Left ventricle myocardium inferior (tissue), 1 donor: ENCODE results near the gene CORO6. TPM values are rescaled to one million over a fixed set of nuclear protein-coding genes. Genes with fewer than 3 reads are reported as not detected.

ENCODE experiments used
- DNase-seq: peaks from one replicate; pipeline ENCODE4 v3.0.0-alpha.2; 2020
- H3K27ac ChIP-seq: fragments of 200-600 bp; replicated peaks from 2 replicates; pipeline ENCODE4 v1.8.0; 2021
- H3K27me3 ChIP-seq: fragments of 200-600 bp; 2 replicates; pipeline ENCODE4 v1.8.0; 2021; ENCODE audit warnings: low read depth
- H3K36me3 ChIP-seq: fragments of 200-600 bp; 2 replicates; pipeline ENCODE4 v1.8.0; 2021
- H3K4me1 ChIP-seq: fragments of 200-600 bp; 2 replicates; pipeline ENCODE4 v1.8.0; 2021
- H3K4me3 ChIP-seq: fragments of 200-600 bp; 2 replicates; pipeline ENCODE4 v1.8.0; 2021; ENCODE audit warnings: mild to moderate bottlenecking, moderate library complexity
- H3K9me3 ChIP-seq: fragments of 200-600 bp; replicated peaks from 2 replicates; pipeline ENCODE4 v1.8.0; 2021
- CTCF ChIP-seq: fragments of 200-600 bp; IDR thresholded peaks from 2 replicates; pipeline ENCODE4 v1.8.0; 2021; ENCODE audit warnings: antibody characterized with exemption, mild to moderate bottlenecking, borderline replicate concordance
- intact Hi-C: fragments of 100-400 bp; cut with micrococcal nuclease; formaldehyde crosslinking; loops from one replicate; pipeline ENCODE4 v1.11.0; 2022
- total RNA-seq: library from RNA; stranded (reverse); fragmentation: NEBNext Ultra II Directional; extraction: Animal tissue kit (Norgen Biotek cat#: 25700); gene quantifications from one replicate; pipeline ENCODE4 v1.2.1, GENCODE V29; 2021
- donor health status: DM: no; HTN: yes; CAD: no; lungs with severe emphysema.

CORO6 gene
- total RNA-seq, 1 donor from 2014 or later = 101 TPM

GRCh38 chr17:29664743-29665480, 42.2 kb upstream of the CORO6 start:
- Histone ChIP-seq H3K4me1 (peaks cover 69% of the 10 kb centered on the region), H3K27ac (peak overlapping the region; percentile 82), H3K9me3 (no peaks in the 10 kb centered on the region), H3K4me3 (no peak overlapping the region), H3K27me3 (no peaks in the 10 kb centered on the region), H3K36me3 (peaks cover 79% of the 10 kb centered on the region)
- intact Hi-C loops = no loop called here
- TF ChIP-seq CTCF = no peak
- DNase-seq = no peak

DNA sequence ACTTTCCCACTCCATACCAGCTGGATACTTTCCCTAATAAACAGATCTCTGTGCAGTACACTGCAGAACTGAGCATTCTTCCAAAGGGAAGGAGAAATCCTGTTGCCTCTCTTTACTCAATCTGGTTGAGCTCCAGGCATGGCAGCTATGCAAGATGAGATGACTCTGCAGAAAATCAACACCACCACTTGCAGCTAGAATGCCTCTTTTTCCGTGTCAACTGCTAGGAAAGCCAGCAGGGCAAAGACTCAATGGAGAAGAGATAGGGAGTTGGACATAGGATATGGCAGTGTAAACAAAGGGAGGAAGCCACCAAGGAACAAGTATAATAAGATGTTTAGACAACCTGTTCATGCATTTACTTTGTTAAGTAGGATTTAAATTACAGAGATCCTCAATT, 40.4 kb upstream of the CORO6 start:
- TF ChIP-seq CTCF = no peak
- H3K36me3 ChIP-seq = peaks cover 70% of the 10 kb centered on the region
- no peak for DNase-seq
- H3K27ac ChIP-seq = peak overlapping the region; percentile 61
- no peaks in the 10 kb centered on the region for H3K27me3 ChIP-seq
- H3K4me3 ChIP-seq = no peak overlapping the region
- no peaks in the 10 kb centered on the region for H3K9me3 ChIP-seq
- intact Hi-C loops = no loop called here
- peaks cover 59% of the 10 kb centered on the region for H3K4me1 ChIP-seq

DNA sequence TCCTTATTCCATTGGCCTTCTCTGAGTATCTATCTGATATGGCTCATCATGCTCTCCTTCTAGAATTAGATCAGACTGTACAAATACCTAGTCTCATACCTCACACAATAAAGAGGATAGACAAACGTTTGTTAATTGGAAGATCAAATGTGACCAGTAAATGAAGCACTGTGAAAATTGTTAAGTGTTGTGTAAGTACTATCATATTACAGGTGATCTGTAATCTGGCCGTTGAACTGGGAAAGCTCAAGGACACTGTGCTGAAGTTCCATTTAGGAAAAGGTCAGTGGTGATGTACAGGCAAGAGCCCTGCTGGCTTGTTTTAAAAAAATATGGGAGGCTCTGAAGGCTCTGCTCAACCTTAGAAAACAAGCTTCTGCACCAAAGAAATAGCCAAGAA, 38.5 kb upstream of the CORO6 start:
- DNase-seq = no peak
- Histone ChIP-seq H3K4me1 (peaks cover 50% of the 10 kb centered on the region), H3K36me3 (peaks cover 63% of the 10 kb centered on the region), H3K27me3 (no peaks in the 10 kb centered on the region), H3K9me3 (no peaks in the 10 kb centered on the region), H3K27ac (peak overlapping the region; percentile 61), H3K4me3 (no peak overlapping the region)
- TF ChIP-seq CTCF = no peak
- intact Hi-C loops = no loop called here

GRCh38 chr17:29659155-29659554, 36.4 kb upstream of the CORO6 start:
- H3K9me3 ChIP-seq = no peaks in the 10 kb centered on the region
- H3K4me1 ChIP-seq = peaks cover 43% of the 10 kb centered on the region
- intact Hi-C loops = no loop called here
- no peaks in the 10 kb centered on the region for H3K27me3 ChIP-seq
- no peak for TF ChIP-seq CTCF
- H3K36me3 ChIP-seq = peaks cover 61% of the 10 kb centered on the region
- no peak overlapping the region for H3K27ac ChIP-seq
- DNase-seq = no peak
- H3K4me3 ChIP-seq = no peak overlapping the region

- Histone ChIP-seq H3K9me3 (no peaks in the 10 kb centered on the region), H3K4me3 (no peak overlapping the region), H3K27ac (no peak overlapping the region), H3K27me3 (no peaks in the 10 kb centered on the region), H3K36me3 (peaks cover 69% of the 10 kb centered on the region), H3K4me1 (peaks cover 14% of the 10 kb centered on the region)
- no peak for DNase-seq
- no peak for TF ChIP-seq CTCF
- intact Hi-C loops = no loop called here
These were observed 32.6 kb upstream of the CORO6 start for GRCh38 chr17:29655323-29655722.
